GM18873 (cell line): Measurements from ENCODE around the gene ANTXR2.
"Not testable (repeated sequence)": the region's sequence is repeated elsewhere in the genome, so short reads cannot be mapped to it uniquely, and the experiment has no call there.

ENCODE experiments used
- ATAC-seq: cut with Tn5 transposase; IDR thresholded peaks from one replicate; pipeline ENCODE4 v1.9.1; 2021; ENCODE audit warnings: mild to moderate bottlenecking, moderate library complexity, moderate number of reproducible peaks; ENCODE audit not compliant: unreplicated experiment, low FRiP score

The ANTXR2 gene

GRCh38 chr4:80072744-80073472 is at the start of gene ANTXR2:
ANTXR2 (minus strand) TSS chr4:80073229; CDS start chr4:80072560, 669 bp downstream.
- ATAC-seq: peak; percentile 51

DNA sequence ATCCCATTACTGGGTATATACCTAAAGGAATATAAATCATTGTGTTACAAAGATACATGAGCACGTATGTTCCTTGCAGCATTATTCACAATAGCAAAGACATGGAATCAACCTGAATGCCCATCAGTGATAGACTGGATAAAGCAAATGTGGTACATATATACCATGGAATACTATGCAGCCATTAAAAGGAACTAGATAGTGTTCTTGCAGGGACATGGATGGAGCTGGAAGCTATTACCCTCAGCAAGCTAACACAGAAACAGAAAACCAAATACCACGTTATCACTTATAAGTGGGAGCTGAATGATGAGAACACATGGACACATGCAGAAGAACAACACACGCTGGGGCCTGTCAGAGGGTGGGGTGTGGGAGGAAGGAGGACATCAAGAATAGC is 48.8 kb upstream of the ANTXR2 start:
- not testable (repeated sequence) for ATAC-seq

- not testable (repeated sequence) for ATAC-seq
Measured at GRCh38 chr4:80119620-80120019, 46.6 kb upstream of the ANTXR2 start.

DNA sequence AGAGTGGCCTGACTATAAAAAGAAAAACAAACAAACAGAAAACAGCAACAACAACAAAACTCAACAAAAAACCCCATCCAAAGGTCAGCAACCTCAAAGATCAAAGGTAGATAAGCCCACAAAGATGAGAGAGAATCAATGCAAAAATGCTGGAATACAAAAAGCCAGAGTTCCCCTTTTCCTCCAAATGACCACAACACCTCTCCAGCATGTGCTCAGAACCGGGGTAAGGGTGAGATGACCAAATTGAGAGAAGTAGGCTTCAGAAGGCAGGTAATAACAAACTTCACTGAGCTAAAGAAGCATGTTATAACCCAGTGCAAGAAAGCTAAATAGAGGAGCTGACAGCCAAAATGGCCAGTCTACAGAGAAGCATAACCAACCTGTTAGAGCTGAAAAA is 43.5 kb upstream of the ANTXR2 start:
- no peak for ATAC-seq

GRCh38 chr4:80115368-80116181 is 42.5 kb upstream of the ANTXR2 start:
- ATAC-seq: no peak

GRCh38 chr4:80114732-80115265 is 41.8 kb upstream of the ANTXR2 start:
- ATAC-seq: no peak

- no peak for ATAC-seq
Measured at GRCh38 chr4:80113615-80114014, 40.6 kb upstream of the ANTXR2 start.

DNA sequence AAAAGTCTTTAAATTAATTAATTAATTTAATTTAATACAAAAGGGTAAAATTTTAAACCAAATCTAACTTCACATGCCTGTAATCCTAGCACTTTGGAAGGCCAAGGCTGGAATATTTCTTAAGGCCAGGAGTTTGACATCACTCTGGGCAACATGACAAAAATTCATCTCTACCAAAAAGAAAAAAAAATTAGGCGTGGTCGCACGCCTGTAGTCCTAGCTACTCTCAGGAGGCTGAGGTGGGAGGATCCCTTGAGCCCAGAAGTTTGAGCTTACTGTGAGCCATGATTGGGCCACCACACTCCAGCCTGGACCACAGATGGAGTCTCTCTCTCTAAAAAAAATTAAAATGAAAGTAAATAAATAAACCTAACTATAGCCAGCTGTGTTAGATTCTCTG is 39.2 kb upstream of the ANTXR2 start:
- ATAC-seq: no peak

GRCh38 chr4:80111276-80111675 is 38.2 kb upstream of the ANTXR2 start:
- ATAC-seq: no peak

DNA sequence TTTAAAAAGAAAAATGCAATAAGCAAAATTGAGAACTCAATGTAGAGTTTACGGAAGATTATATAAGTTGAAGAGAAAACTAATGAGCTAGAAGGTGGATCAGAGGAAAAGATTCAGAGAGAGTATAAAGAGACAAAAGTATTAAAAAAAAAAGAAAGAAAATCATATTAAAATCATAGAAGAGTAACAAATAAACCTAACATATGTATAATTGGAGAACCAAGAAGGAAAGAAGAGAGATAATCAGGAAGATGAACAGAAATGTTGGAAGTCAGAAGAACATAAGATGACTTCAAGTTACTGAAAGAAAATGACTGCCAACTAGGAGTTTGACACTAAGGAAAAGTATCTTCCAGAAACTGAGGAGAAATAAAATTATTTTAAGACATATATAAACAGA is 34.3 kb upstream of the ANTXR2 start:
- no peak for ATAC-seq

- ATAC-seq: no peak
Measured at GRCh38 chr4:80104927-80105326, 31.9 kb upstream of the ANTXR2 start.

- no peak for ATAC-seq
Measured at GRCh38 chr4:80103629-80104028, 30.6 kb upstream of the ANTXR2 start.

- ATAC-seq: no peak
Measured at GRCh38 chr4:80101792-80102116, 28.7 kb upstream of the ANTXR2 start.

GRCh38 chr4:80101071-80101791 is 28.2 kb upstream of the ANTXR2 start:
- ATAC-seq: no peak

GRCh38 chr4:80099671-80100070 is 26.6 kb upstream of the ANTXR2 start:
- ATAC-seq: no peak

DNA sequence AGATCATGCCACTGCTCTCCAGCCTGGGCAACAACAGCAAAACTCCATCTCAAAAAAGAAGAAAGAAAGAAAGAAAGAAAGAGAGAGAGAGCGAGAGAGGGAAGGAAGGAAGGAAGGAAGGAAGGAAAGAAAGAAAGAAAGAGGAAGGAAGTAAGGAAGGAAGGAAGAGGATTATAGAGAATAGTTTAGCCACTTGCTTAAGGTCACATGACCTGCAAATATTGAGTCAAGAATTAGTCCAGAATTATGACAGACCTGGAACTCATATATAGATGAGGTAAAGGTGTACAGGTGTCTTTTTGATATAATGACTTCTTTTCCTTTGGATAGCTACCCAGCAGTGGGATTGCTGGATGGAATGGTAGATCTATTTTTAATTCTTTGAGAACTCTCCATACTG is 25.6 kb upstream of the ANTXR2 start:
- no peak for ATAC-seq

DNA sequence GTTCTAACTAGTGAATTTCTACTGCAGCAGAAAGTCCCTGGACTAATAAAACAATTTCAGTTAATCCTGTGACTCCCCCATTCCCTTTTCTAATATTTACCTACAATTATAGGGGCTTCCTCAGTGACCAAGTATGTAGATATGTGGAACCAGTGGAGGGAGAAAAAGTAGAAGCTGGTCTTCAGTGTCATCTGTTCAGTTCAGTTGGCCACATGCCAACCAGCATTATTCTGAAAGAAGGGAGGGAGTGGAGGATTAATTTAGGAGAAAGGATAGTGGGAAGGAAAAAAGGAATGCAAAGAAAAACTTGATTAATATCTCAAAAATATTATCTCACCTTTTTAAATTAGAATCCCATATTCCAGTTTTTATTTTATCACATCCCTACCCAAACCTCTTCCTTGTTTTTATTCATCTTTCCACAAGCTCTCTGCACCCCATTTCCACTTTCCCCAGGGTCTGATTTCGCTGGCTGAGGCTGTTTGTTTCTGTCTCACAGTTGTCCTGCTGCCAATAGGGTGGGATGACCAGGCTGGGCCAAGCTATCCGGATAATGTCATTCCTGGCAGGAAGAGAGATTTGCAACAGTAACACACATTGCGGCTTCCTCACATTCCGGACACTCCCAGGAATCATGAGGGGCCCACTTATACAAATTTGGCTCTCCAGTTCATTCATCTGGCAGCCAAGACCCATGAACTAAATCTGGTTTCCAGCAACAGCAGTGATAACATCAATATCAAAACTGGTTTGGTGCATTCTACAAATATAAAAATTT is 24.6 kb upstream of the ANTXR2 start:
- no peak for ATAC-seq

DNA sequence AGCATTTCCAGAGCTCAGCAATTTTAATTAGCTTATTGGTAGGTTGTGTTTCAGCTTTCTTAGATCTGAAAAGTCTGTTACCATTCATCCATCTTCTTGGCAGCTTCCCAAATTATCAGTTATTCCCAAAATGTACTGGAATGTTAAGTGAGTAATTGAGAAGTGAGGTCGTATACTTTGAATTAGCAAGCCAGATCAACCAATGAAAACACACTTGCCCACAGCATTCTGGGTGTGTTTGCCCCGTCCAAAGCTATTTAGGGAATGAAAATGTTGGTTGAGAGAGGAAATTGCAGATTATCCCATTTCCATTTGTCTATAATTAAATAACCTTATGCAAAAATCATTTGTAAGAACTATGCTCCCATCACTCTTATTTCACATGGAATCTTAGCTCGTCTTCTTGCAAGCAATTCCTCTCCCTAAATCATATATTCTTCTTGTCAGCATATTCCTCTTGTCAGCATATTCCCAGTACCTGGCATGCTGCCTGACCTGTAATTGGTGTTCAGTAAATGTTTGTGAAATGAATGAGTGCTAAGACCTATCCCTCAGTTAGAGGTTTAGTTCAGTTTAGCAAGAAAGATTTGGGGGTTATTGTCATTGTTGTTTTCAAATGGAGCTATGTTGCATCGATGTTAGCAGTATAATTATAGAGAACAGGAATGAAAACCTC is 23.3 kb upstream of the ANTXR2 start:
- no peak for ATAC-seq

DNA sequence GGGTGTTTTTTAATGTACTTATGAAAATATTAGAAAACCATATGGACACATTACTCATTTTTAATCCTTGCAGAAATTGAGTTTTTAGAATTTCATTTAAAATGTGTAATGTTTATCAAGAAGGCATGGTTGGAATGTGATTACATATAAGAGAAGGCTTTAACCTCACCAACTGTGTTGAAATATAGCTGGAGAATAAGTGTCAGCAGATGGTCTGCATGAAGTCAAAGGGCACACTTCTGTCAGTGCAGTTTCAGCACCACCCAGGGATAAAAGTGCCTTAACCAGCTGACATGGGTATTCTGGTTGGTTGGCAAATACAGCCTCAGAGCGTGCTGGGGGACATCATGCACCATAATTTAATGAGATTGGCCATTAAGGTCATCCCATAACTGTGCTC is 21.2 kb upstream of the ANTXR2 start:
- ATAC-seq: no peak

- no peak for ATAC-seq
Measured at GRCh38 chr4:80093563-80093962, 20.5 kb upstream of the ANTXR2 start.
